Measurements from ENCODE around the gene CADPS.

The CADPS gene

DNA sequence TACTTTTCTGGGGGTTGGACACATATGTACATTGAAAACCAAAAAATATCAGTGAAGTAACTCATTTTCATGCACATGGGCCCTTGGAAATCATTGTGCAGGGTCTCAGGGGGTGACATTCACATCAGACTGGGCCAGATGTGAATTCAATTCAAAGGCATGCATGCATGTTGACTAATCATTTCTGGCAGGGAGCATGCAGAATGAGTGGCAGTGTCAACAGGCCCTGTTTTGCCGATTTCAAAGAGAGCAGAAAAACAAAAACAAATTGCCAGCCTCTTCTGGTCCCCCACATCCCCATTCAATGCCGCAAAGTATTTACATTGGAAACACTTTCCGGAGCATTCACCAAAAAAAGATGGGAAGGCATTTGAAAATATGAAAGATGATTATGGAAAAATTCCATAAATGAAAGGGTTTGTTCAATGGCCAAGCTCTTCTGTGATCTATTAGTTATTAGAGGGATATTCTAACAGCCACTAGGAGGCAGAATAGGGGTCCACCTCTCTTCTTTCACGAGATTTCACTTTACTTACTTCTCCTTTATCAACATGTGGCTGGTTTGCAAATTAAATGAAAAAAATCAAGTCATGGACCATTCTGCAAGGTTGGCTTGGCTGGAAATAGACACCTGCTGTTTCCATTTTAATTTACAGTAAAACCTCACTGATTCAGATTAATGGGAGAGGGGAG lies 382.0 kb downstream of the CADPS start (continued):
- TF ChIP-seq, protein P1, sequence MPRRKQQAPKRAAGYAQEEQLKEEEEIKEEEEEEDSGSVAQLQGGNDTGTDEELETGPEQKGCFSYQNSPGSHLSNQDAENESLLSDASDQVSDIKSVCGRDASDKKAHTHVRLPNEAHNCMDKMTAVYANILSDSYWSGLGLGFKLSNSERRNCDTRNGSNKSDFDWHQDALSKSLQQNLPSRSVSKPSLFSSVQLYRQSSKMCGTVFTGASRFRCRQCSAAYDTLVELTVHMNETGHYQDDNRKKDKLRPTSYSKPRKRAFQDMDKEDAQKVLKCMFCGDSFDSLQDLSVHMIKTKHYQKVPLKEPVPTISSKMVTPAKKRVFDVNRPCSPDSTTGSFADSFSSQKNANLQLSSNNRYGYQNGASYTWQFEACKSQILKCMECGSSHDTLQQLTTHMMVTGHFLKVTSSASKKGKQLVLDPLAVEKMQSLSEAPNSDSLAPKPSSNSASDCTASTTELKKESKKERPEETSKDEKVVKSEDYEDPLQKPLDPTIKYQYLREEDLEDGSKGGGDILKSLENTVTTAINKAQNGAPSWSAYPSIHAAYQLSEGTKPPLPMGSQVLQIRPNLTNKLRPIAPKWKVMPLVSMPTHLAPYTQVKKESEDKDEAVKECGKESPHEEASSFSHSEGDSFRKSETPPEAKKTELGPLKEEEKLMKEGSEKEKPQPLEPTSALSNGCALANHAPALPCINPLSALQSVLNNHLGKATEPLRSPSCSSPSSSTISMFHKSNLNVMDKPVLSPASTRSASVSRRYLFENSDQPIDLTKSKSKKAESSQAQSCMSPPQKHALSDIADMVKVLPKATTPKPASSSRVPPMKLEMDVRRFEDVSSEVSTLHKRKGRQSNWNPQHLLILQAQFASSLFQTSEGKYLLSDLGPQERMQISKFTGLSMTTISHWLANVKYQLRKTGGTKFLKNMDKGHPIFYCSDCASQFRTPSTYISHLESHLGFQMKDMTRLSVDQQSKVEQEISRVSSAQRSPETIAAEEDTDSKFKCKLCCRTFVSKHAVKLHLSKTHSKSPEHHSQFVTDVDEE (CRISPR knock-in tag; IDR thresholded peaks at IDR 0.05), result no peak
- no peak for TF ChIP-seq OSR1 (CRISPR knock-in tag; IDR thresholded peaks at IDR 0.05)
- no peak for TF ChIP-seq RARB (CRISPR knock-in tag; IDR thresholded peaks at IDR 0.05)
- TF ChIP-seq ZC3H10 (CRISPR knock-in tag; IDR thresholded peaks at IDR 0.05), result no peak
- TF ChIP-seq ZNF8 (CRISPR knock-in tag; IDR thresholded peaks at IDR 0.05), result no peak
- TF ChIP-seq CSDC2 (CRISPR knock-in tag; IDR thresholded peaks at IDR 0.05), result no peak
- no peak for TF ChIP-seq ZFP30 (CRISPR knock-in tag; IDR thresholded peaks at IDR 0.05)
- no peak for TF ChIP-seq TOX (CRISPR knock-in tag; IDR thresholded peaks at IDR 0.05; ENCODE audit: borderline replicate concordance)
- no peak for TF ChIP-seq ZNF70 (CRISPR knock-in tag; IDR thresholded peaks at IDR 0.05)
- no peak for TF ChIP-seq BACH2 (CRISPR knock-in tag; IDR thresholded peaks at IDR 0.05; ENCODE audit: borderline replicate concordance)

DNA sequence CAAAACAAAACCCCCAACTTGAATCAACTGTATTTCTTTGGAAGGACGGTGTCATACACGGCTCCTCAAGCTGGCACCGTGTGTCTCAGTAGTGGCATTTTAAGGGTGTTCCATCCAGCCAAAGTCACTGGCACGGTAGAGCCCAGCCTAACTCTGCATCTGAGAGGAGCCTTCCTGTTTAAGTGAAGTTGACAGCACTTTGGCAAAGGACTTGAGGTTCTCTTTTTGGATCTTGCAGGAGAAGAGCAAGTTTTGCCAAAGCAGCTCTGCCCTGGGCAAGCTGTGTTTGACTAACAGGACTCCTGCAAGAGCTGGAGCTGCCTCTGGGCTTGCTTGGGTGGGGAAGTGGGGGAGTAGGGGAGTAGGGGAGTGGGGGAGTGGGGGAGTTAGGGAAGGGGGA lies 392.3 kb downstream of the CADPS start:
- ATAC-seq, result no peak
- TF ChIP-seq ZNF8 (CRISPR knock-in tag; IDR thresholded peaks at IDR 0.05) (no peak), ESRRG (CRISPR knock-in tag; IDR thresholded peaks at IDR 0.05) (no peak), ARNTL (CRISPR knock-in tag; IDR thresholded peaks at IDR 0.05; ENCODE audit: borderline replicate concordance, low read depth) (no peak), TOX (CRISPR knock-in tag; IDR thresholded peaks at IDR 0.05; ENCODE audit: borderline replicate concordance) (no peak), ZC3H10 (CRISPR knock-in tag; IDR thresholded peaks at IDR 0.05) (no peak), ZNF70 (CRISPR knock-in tag; IDR thresholded peaks at IDR 0.05) (no peak), SNAI2 (CRISPR knock-in tag; IDR thresholded peaks at IDR 0.05) (no peak), ZFP30 (CRISPR knock-in tag; IDR thresholded peaks at IDR 0.05) (no peak), TCF4 (CRISPR knock-in tag; IDR thresholded peaks at IDR 0.05; ENCODE audit: borderline replicate concordance) (no peak), RARB (CRISPR knock-in tag; IDR thresholded peaks at IDR 0.05) (no peak), ZNF565 (CRISPR knock-in tag; conservative IDR thresholded peaks at IDR 0.05; ENCODE audit: low read depth) (no peak), GLIS3 (CRISPR knock-in tag; IDR thresholded peaks at IDR 0.05) (no peak), ZFP3 (CRISPR knock-in tag; IDR thresholded peaks at IDR 0.05) (no peak), ISL1 (CRISPR knock-in tag; IDR thresholded peaks at IDR 0.05) (no peak), PPARA (CRISPR knock-in tag; IDR thresholded peaks at IDR 0.05; ENCODE audit: borderline replicate concordance) (no peak), CSDC2 (CRISPR knock-in tag; IDR thresholded peaks at IDR 0.05) (no peak), BACH2 (CRISPR knock-in tag; IDR thresholded peaks at IDR 0.05; ENCODE audit: borderline replicate concordance) (no peak)
- TF ChIP-seq, protein P2, sequence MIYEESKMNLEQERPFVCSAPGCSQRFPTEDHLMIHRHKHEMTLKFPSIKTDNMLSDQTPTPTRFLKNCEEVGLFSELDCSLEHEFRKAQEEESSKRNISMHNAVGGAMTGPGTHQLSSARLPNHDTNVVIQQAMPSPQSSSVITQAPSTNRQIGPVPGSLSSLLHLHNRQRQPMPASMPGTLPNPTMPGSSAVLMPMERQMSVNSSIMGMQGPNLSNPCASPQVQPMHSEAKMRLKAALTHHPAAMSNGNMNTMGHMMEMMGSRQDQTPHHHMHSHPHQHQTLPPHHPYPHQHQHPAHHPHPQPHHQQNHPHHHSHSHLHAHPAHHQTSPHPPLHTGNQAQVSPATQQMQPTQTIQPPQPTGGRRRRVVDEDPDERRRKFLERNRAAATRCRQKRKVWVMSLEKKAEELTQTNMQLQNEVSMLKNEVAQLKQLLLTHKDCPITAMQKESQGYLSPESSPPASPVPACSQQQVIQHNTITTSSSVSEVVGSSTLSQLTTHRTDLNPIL (CRISPR knock-in tag; IDR thresholded peaks at IDR 0.05; ENCODE audit: low read depth), result no peak
- TF ChIP-seq, protein P3, sequence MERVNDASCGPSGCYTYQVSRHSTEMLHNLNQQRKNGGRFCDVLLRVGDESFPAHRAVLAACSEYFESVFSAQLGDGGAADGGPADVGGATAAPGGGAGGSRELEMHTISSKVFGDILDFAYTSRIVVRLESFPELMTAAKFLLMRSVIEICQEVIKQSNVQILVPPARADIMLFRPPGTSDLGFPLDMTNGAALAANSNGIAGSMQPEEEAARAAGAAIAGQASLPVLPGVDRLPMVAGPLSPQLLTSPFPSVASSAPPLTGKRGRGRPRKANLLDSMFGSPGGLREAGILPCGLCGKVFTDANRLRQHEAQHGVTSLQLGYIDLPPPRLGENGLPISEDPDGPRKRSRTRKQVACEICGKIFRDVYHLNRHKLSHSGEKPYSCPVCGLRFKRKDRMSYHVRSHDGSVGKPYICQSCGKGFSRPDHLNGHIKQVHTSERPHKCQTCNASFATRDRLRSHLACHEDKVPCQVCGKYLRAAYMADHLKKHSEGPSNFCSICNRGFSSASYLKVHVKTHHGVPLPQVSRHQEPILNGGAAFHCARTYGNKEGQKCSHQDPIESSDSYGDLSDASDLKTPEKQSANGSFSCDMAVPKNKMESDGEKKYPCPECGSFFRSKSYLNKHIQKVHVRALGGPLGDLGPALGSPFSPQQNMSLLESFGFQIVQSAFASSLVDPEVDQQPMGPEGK (CRISPR knock-in tag; IDR thresholded peaks at IDR 0.05; ENCODE audit: borderline replicate concordance), result no peak
- TF ChIP-seq, protein P1 (CRISPR knock-in tag; IDR thresholded peaks at IDR 0.05), result no peak

DNA sequence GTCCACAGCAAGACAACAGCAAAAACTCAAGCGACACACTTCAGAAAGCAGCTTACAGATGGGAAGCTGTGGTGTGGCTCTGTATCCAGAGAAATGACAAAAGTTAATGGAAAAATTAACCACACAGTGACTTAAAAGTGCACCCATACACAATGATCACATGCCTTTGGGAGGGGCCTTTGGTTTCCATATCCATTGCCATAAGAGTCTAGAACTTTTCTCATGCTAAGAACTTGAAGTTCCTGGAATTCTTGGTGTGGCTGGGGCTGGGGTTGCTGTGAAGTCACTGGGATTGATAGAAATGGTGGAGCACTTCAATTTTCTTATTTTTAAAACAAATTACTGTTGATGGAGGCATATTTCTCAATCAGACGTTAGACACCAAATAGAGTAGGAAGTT lies 393.3 kb downstream of the CADPS start:
- ATAC-seq, result no peak
- no peak for TF ChIP-seq SNAI2 (CRISPR knock-in tag; IDR thresholded peaks at IDR 0.05)
- TF ChIP-seq ZFP30 (CRISPR knock-in tag; IDR thresholded peaks at IDR 0.05), result no peak
- TF ChIP-seq ZC3H10 (CRISPR knock-in tag; IDR thresholded peaks at IDR 0.05), result no peak
- TF ChIP-seq, protein P3 (CRISPR knock-in tag; IDR thresholded peaks at IDR 0.05; ENCODE audit: borderline replicate concordance), result no peak
- TF ChIP-seq, protein P4, sequence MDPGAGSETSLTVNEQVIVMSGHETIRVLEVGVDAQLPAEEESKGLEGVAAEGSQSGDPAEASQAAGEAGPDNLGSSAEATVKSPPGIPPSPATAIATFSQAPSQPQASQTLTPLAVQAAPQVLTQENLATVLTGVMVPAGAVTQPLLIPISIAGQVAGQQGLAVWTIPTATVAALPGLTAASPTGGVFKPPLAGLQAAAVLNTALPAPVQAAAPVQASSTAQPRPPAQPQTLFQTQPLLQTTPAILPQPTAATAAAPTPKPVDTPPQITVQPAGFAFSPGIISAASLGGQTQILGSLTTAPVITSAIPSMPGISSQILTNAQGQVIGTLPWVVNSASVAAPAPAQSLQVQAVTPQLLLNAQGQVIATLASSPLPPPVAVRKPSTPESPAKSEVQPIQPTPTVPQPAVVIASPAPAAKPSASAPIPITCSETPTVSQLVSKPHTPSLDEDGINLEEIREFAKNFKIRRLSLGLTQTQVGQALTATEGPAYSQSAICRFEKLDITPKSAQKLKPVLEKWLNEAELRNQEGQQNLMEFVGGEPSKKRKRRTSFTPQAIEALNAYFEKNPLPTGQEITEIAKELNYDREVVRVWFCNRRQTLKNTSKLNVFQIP (CRISPR knock-in tag; IDR thresholded peaks at IDR 0.05; ENCODE audit: borderline replicate concordance, low read depth), result no peak
- no peak for TF ChIP-seq ZFP3 (CRISPR knock-in tag; IDR thresholded peaks at IDR 0.05)
